HepG2 (cell line): ENCODE results near the gene RAD1. TPM values are rescaled to one million over a fixed set of nuclear protein-coding genes. Genes with fewer than 3 reads are reported as not detected.
A peak's percentile ranks its signal among the peaks of the same experiment; 100 is the strongest.

Source experiments
- BRD4 ChIP-seq: sonication (generic); formaldehyde crosslinking; IDR thresholded peaks from 2 replicates; pipeline ENCODE4 v1.4.0; 2020; ENCODE audit warnings: missing genetic modification reagents
- FOSL2 ChIP-seq: sonication (generic); formaldehyde crosslinking; IDR thresholded peaks from 2 replicates; pipeline ENCODE4 v1.4.0; 2020; ENCODE audit warnings: missing genetic modification reagents
- HOXA5 ChIP-seq: sonication (generic); formaldehyde crosslinking; IDR thresholded peaks from 2 replicates; pipeline ENCODE4 v1.4.0; 2020; ENCODE audit warnings: missing genetic modification reagents
- HOXA9 ChIP-seq: sonication (generic); formaldehyde crosslinking; IDR thresholded peaks from 2 replicates; pipeline ENCODE4 v1.8.1; 2022; ENCODE audit warnings: missing genetic modification reagents, mild to moderate bottlenecking, moderate library complexity, borderline replicate concordance
- KAT2B ChIP-seq: fragments of 150-350 bp; IDR thresholded peaks from 2 replicates; pipeline ENCODE4 v1.6.1; 2014; ENCODE audit warnings: low read depth, low read length, borderline replicate concordance
- KAT8 ChIP-seq: IDR thresholded peaks from 2 replicates; pipeline ENCODE4 v1.6.1; 2016; ENCODE audit warnings: missing genetic modification reagents, missing compliant biosample characterization
- MEIS1 ChIP-seq: sonication (generic); formaldehyde crosslinking; IDR thresholded peaks from 2 replicates; pipeline ENCODE4 v1.9.0; 2021; ENCODE audit warnings: mild to moderate bottlenecking, missing genetic modification reagents, moderate library complexity, borderline replicate concordance
- MTA3 ChIP-seq: sonication (generic); formaldehyde crosslinking; IDR thresholded peaks from 2 replicates; pipeline ENCODE4 v1.4.0; 2020; ENCODE audit warnings: missing genetic modification reagents
- NR2C2 ChIP-seq: sonication (generic); formaldehyde crosslinking; IDR thresholded peaks from 2 replicates; pipeline ENCODE4 v1.4.0; 2020; ENCODE audit warnings: missing genetic modification reagents, mild to moderate bottlenecking, moderate library complexity, borderline replicate concordance
- NR2F1 ChIP-seq, 2 experiments: fragments of 450-650 bp in 1 of 2; formaldehyde crosslinking in 1 of 2; IDR thresholded peaks; 2 replicates each; pipeline versions ENCODE4 v1.5.0 to v1.6.1; 2016 to 2020; ENCODE audit warnings: mild to moderate bottlenecking in 1 of 2, missing compliant biosample characterization in 1 of 2, missing genetic modification reagents in 1 of 2, moderate library complexity in 1 of 2
- REL ChIP-seq: sonication (generic); formaldehyde crosslinking; conservative IDR thresholded peaks from 2 replicates; pipeline ENCODE4 v1.8.0; 2022; ENCODE audit warnings: mild to moderate bottlenecking, missing genetic modification reagents, moderate library complexity
- RFX3 ChIP-seq: IDR thresholded peaks from 2 replicates; pipeline ENCODE4 v1.6.1; 2016; ENCODE audit warnings: missing biosample characterization, missing genetic modification reagents
- WIZ ChIP-seq: sonication (generic); formaldehyde crosslinking; IDR thresholded peaks from 2 replicates; pipeline ENCODE4 v1.5.1; 2020; ENCODE audit warnings: mild to moderate bottlenecking, missing genetic modification reagents
- ZFAT ChIP-seq: sonication (generic); formaldehyde crosslinking; conservative IDR thresholded peaks from 2 replicates; pipeline ENCODE4 v1.8.1; 2023; ENCODE audit warnings: missing genetic modification reagents, inconsistent platforms
- ZFP36L2 ChIP-seq: sonication (generic); formaldehyde crosslinking; IDR thresholded peaks from 2 replicates; pipeline ENCODE4 v1.4.0; 2020; ENCODE audit warnings: missing genetic modification reagents
- ZNF234 ChIP-seq: sonication (generic); formaldehyde crosslinking; conservative IDR thresholded peaks from 2 replicates; pipeline ENCODE4 v1.5.1; 2020; ENCODE audit warnings: mild to moderate bottlenecking, missing genetic modification reagents
- ZNF256 ChIP-seq: sonication (generic); formaldehyde crosslinking; conservative IDR thresholded peaks from 2 replicates; pipeline ENCODE4 v1.4.0; 2020; ENCODE audit warnings: missing genetic modification reagents
- ZNF672 ChIP-seq: sonication (generic); formaldehyde crosslinking; IDR thresholded peaks from 2 replicates; pipeline ENCODE4 v1.8.1; 2022; ENCODE audit warnings: missing genetic modification reagents
- ZSCAN21 ChIP-seq: sonication (generic); formaldehyde crosslinking; IDR thresholded peaks from 2 replicates; pipeline ENCODE4 v1.8.0; 2022; ENCODE audit warnings: mild to moderate bottlenecking, missing genetic modification reagents, moderate library complexity, borderline replicate concordance
- polyA plus RNA-seq, 8 experiments: library from polyadenylated mRNA; depleted of rRNA in 3 of 8; stranded (reverse) in 7 of 8; unstranded in 1 of 8; fragments of >200 nt; fragmentation: Illumina TruSeq in 4 of 8; extraction: Trizol in 4 of 8; gene quantifications; 2 replicates each; pipeline versions ENCODE4 v1.2.1 to v1.2.3, GENCODE V29; 2011 to 2016; ENCODE audit warnings: low read depth in 4 of 8, missing spikeins in 1 of 8, mixed read lengths in 1 of 8; ENCODE audit not compliant: insufficient read depth in 1 of 8
- total RNA-seq, 5 experiments: library from RNA; depleted of rRNA; stranded (reverse); fragments of >200 nt; fragmentation: Illumina TruSeq; extraction: Trizol; gene quantifications; 2 replicates each; pipeline ENCODE4 v1.2.3, GENCODE V29; 2016; ENCODE audit warnings: low read depth in 1 of 5
- TF ChIP-seq, protein P1 (sequence below): IDR thresholded peaks from 2 replicates; pipeline ENCODE4 v1.6.1; 2016; ENCODE audit warnings: low read depth, missing genetic modification reagents, missing compliant biosample characterization
- TF ChIP-seq, protein P2 (sequence below): sonication (generic); formaldehyde crosslinking; conservative IDR thresholded peaks from 2 replicates; pipeline ENCODE4 v1.4.0; 2020; ENCODE audit warnings: missing genetic modification reagents
- TF ChIP-seq, protein P3 (sequence below): sonication (generic); formaldehyde crosslinking; IDR thresholded peaks from 2 replicates; pipeline ENCODE4 v1.9.0; 2021; ENCODE audit warnings: missing genetic modification reagents, mild to moderate bottlenecking, borderline replicate concordance

RAD1 gene
- total and polyA plus RNA-seq, 2 of the 13 experiments (the other 11 are each of a cell fraction or from before 2014, with no cell fraction given): 14.7 to 39.1 TPM

DNA sequence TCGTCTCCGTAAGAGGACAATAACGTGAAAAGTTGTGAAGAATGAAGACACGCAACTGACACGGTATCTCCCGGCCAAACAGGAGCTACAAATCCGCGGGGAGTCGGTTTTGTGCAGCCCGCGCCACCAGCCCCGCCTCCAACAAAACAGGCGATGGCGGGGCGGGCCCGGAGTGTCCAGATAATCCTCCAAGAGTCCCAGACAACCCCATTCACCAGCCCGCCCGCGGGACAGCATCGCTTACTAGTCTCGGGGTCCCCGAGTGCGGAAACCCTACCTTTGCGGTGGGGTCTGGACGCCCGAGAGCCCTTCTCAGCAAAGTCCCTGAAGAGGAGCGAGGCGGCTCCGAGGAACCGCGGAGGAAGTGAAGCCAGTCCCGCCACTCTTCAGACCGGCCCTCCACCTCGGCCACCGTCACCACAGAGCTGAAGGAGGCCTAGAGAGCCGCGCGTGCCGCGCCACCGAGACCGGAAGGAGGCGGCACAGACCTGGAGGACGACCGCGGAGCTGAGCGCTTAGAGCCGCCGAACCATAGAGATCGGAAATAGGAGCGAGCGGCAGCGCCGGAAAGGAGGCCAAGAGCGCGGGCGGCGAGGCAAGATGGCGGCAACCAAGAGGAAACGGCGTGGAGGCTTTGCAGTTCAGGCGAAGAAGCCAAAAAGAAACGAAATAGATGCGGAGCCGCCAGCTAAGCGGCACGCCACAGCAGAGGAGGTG lies at the start of gene RAD1, which contains the start of gene BRIX1 (continued):
- TF ChIP-seq, protein P1, sequence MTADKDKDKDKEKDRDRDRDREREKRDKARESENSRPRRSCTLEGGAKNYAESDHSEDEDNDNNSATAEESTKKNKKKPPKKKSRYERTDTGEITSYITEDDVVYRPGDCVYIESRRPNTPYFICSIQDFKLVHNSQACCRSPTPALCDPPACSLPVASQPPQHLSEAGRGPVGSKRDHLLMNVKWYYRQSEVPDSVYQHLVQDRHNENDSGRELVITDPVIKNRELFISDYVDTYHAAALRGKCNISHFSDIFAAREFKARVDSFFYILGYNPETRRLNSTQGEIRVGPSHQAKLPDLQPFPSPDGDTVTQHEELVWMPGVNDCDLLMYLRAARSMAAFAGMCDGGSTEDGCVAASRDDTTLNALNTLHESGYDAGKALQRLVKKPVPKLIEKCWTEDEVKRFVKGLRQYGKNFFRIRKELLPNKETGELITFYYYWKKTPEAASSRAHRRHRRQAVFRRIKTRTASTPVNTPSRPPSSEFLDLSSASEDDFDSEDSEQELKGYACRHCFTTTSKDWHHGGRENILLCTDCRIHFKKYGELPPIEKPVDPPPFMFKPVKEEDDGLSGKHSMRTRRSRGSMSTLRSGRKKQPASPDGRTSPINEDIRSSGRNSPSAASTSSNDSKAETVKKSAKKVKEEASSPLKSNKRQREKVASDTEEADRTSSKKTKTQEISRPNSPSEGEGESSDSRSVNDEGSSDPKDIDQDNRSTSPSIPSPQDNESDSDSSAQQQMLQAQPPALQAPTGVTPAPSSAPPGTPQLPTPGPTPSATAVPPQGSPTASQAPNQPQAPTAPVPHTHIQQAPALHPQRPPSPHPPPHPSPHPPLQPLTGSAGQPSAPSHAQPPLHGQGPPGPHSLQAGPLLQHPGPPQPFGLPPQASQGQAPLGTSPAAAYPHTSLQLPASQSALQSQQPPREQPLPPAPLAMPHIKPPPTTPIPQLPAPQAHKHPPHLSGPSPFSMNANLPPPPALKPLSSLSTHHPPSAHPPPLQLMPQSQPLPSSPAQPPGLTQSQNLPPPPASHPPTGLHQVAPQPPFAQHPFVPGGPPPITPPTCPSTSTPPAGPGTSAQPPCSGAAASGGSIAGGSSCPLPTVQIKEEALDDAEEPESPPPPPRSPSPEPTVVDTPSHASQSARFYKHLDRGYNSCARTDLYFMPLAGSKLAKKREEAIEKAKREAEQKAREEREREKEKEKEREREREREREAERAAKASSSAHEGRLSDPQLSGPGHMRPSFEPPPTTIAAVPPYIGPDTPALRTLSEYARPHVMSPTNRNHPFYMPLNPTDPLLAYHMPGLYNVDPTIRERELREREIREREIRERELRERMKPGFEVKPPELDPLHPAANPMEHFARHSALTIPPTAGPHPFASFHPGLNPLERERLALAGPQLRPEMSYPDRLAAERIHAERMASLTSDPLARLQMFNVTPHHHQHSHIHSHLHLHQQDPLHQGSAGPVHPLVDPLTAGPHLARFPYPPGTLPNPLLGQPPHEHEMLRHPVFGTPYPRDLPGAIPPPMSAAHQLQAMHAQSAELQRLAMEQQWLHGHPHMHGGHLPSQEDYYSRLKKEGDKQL (CRISPR knock-in tag): no peak; the same call in 1 of the 2 replicates
- TF ChIP-seq ZNF256 (CRISPR knock-in tag): 0 out of 2 replicates have a peak, but pooled peaks have one; percentile 18
- no peak; the same call in 1 of the 2 replicates for TF ChIP-seq ZSCAN21 (CRISPR knock-in tag)
- TF ChIP-seq KAT8 (CRISPR knock-in tag): peak; percentile 97
- TF ChIP-seq ZFAT: 0 out of 2 replicates have a peak, but pooled peaks have one; percentile 31
- no peak; the same call in 1 of the 2 replicates for TF ChIP-seq RFX3
- TF ChIP-seq ZFP36L2: no peak
- TF ChIP-seq HOXA9: no peak
- no peak for TF ChIP-seq MTA3 (CRISPR knock-in tag)
- TF ChIP-seq WIZ (CRISPR knock-in tag): 0 out of 2 replicates have a peak, but pooled peaks have one; percentile 64
- TF ChIP-seq KAT2B: no peak
- TF ChIP-seq ZNF672: no peak
- TF ChIP-seq, protein P2, sequence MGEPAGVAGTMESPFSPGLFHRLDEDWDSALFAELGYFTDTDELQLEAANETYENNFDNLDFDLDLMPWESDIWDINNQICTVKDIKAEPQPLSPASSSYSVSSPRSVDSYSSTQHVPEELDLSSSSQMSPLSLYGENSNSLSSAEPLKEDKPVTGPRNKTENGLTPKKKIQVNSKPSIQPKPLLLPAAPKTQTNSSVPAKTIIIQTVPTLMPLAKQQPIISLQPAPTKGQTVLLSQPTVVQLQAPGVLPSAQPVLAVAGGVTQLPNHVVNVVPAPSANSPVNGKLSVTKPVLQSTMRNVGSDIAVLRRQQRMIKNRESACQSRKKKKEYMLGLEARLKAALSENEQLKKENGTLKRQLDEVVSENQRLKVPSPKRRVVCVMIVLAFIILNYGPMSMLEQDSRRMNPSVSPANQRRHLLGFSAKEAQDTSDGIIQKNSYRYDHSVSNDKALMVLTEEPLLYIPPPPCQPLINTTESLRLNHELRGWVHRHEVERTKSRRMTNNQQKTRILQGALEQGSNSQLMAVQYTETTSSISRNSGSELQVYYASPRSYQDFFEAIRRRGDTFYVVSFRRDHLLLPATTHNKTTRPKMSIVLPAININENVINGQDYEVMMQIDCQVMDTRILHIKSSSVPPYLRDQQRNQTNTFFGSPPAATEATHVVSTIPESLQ (CRISPR knock-in tag): no peak
- peak; percentile 57; the same call in 1 of the 2 replicates for TF ChIP-seq FOSL2 (CRISPR knock-in tag)
- TF ChIP-seq HOXA5 (CRISPR knock-in tag): peak; percentile 35; the same call in 1 of the 2 replicates
- TF ChIP-seq, protein P3, sequence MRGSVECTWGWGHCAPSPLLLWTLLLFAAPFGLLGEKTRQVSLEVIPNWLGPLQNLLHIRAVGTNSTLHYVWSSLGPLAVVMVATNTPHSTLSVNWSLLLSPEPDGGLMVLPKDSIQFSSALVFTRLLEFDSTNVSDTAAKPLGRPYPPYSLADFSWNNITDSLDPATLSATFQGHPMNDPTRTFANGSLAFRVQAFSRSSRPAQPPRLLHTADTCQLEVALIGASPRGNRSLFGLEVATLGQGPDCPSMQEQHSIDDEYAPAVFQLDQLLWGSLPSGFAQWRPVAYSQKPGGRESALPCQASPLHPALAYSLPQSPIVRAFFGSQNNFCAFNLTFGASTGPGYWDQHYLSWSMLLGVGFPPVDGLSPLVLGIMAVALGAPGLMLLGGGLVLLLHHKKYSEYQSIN (CRISPR knock-in tag): no peak
- peak; percentile 82 for TF ChIP-seq BRD4
- TF ChIP-seq MEIS1 (CRISPR knock-in tag): peak; percentile 84
- TF ChIP-seq NR2F1 (CRISPR knock-in tag; IDR thresholded peaks at IDR 0.05): 0 out of 4 replicates have a peak, but pooled peaks of 1 of the 2 experiments have one; percentile 10
- TF ChIP-seq NR2C2: peak; percentile 80
- 0 out of 2 replicates have a peak, but pooled peaks have one; percentile 53 for TF ChIP-seq REL (CRISPR knock-in tag)
- TF ChIP-seq ZNF234 (CRISPR knock-in tag): no peak
